Naive thymus-derived CD8-positive, alpha-beta T cell (primary cell): ENCODE measurements around the gene NOBOX. TPM values are rescaled to one million over a fixed set of nuclear protein-coding genes. Genes with fewer than 3 reads are reported as not detected.
"Not testable (repeated sequence)": the region's sequence is repeated elsewhere in the genome, so short reads cannot be mapped to it uniquely, and the experiment has no call there.

Source experiments
- ATAC-seq, 2 donors: fragments of 150-1000 bp; cut with Tn5 transposase in 1 of 2; sonication (Bioruptor Pico), chemical (Tn5 transposase) in 1 of 2; 1 replicate in 1 of 2; 2 replicates in 1 of 2; pipeline ENCODE4 v1.10.0; 2021; ENCODE audit warnings: mild to moderate bottlenecking in 2 of 2, moderate library complexity in 2 of 2
- POLR2A ChIA-PET: fragments of 350-600 bp; sonication (Branson Sonifier 250); formaldehyde crosslinking; loops from one replicate; lab custom pipeline; 2021; ENCODE audit warnings: antibody characterized with exemption; lab: Charles Lee
- DNase-seq, 10 donors: peaks; one replicate each; pipeline versions ENCODE4 v3.0.0 to v3.0.0-alpha.2; 2020 to 2022
- H3K27ac Mint-ChIP-seq, 10 donors: one replicate each; pipeline ENCODE4 v1.8.0; 2020 to 2022; ENCODE audit warnings: mild to moderate bottlenecking in 10 of 10, mixed read lengths in 10 of 10, moderate library complexity in 4 of 10, inconsistent platforms in 1 of 10
- H3K27me3 Mint-ChIP-seq, 5 donors: one replicate each; pipeline ENCODE4 v1.8.0; 2021 to 2022; ENCODE audit warnings: mixed read lengths in 5 of 5
- H3K36me3 Mint-ChIP-seq, 3 donors: one replicate each; pipeline ENCODE4 v1.8.0; 2020 to 2022; ENCODE audit warnings: mixed read lengths in 3 of 3, mild to moderate bottlenecking in 2 of 3, inconsistent platforms in 1 of 3
- H3K4me1 Mint-ChIP-seq, 4 donors: one replicate each; pipeline ENCODE4 v1.8.0; 2021 to 2022; ENCODE audit warnings: mixed read lengths in 4 of 4
- H3K4me3 Mint-ChIP-seq, 10 donors: one replicate each; pipeline ENCODE4 v1.8.0; 2020 to 2022; ENCODE audit warnings: mild to moderate bottlenecking in 10 of 10, mixed read lengths in 10 of 10, moderate library complexity in 6 of 10, inconsistent platforms in 1 of 10
- H3K9me3 Mint-ChIP-seq, 9 donors: one replicate each; pipeline ENCODE4 v1.8.0; 2020 to 2022; ENCODE audit warnings: mixed read lengths in 9 of 9, mild to moderate bottlenecking in 3 of 9, inconsistent platforms in 1 of 9, moderate library complexity in 1 of 9
- polyA plus RNA-seq, 3 donors: library from polyadenylated mRNA; unstranded; fragments of 300-500 nt; fragmentation: Illumina TruSeq; gene quantifications; one replicate each; pipeline ENCODE4 v1.2.3, GENCODE V29; 2021
- total RNA-seq, 8 experiments: library from RNA in 2 of 8; stranded (reverse) in 2 of 8; gene quantifications; one replicate each; pipeline ENCODE4 v1.2.3 and lab custom pipeline; 2021 to 2026

Gene NOBOX
- total and polyA plus RNA-seq, 5 experiments from 2014 or later, result not detected

- DNase-seq, H3K4me3 Mint-ChIP-seq, H3K27ac Mint-ChIP-seq, POLR2A ChIA-PET, H3K27me3 Mint-ChIP-seq, H3K36me3 Mint-ChIP-seq, H3K9me3 Mint-ChIP-seq: not testable (repeated sequence)
- peaks cover 4 to 13% (median 9%) of the 10 kb centered on the region in 4 donors for H3K4me1 Mint-ChIP-seq
- ATAC-seq, result peak; percentile 83 to 95
These were observed 54.9 kb downstream of the NOBOX start for GRCh38 chr7:144348625-144349024.

Other genes with a start within 250 kb of the NOBOX start
- 1 to 10 TPM; 1.8 to 1.9 TPM for gene CTAGE4, start 220.2 kb downstream of the NOBOX start, total RNA-seq
- under 1 TPM in 1 of 3 donors, not detected in 2; 0.44 TPM for gene CTAGE4, start 220.2 kb downstream of the NOBOX start, polyA plus RNA-seq
- 1 to 10 TPM; 4.2 to 5.0 TPM for gene ARHGEF35, start 207.9 kb downstream of the NOBOX start, total RNA-seq
- 1 to 10 TPM in 2 of 3 donors, under 1 TPM in 1; 0.87 to 2.4 (median 2.4) TPM for gene ARHGEF35, start 207.9 kb downstream of the NOBOX start, polyA plus RNA-seq
- gene OR2A42, start 164.1 kb downstream of the NOBOX start, total RNA-seq, result under 1 TPM in 1 of 2 experiments, not detected in 1; 0.16 TPM
- under 1 TPM in 1 of 3 donors, not detected in 2; 0.09 TPM for gene OR2A42, start 164.1 kb downstream of the NOBOX start, polyA plus RNA-seq
- 1 to 10 TPM; 5.5 to 5.9 TPM for gene OR2A7, start 138.9 kb downstream of the NOBOX start, total RNA-seq
- under 1 TPM; 0.23 to 0.74 (median 0.67) TPM for gene OR2A7, start 138.9 kb downstream of the NOBOX start, polyA plus RNA-seq
- 1 to 10 TPM; 1.2 to 1.3 TPM for gene CTAGE8, start 134.4 kb downstream of the NOBOX start, total RNA-seq
- under 1 TPM in 1 of 3 donors, not detected in 2; 0.47 TPM for gene CTAGE8, start 134.4 kb downstream of the NOBOX start, polyA plus RNA-seq
- gene OR2A1, start 91.3 kb downstream of the NOBOX start, total RNA-seq, result not detected
- under 1 TPM in 2 of 3 donors, not detected in 1; 0.55 to 0.76 TPM for gene OR2A1, start 91.3 kb downstream of the NOBOX start, polyA plus RNA-seq
- gene ARHGEF5, start 48.3 kb downstream of the NOBOX start, total RNA-seq, result 10 to 100 TPM; 11.9 to 12.9 TPM
- gene ARHGEF5, start 48.3 kb downstream of the NOBOX start, polyA plus RNA-seq, result 1 to 10 TPM in 1 of 3 donors, under 1 TPM in 2; 0.45 to 3.0 (median 0.66) TPM